SU-DHL-6 (cell line): Measurements from ENCODE around the gene NUDT3.
"Not testable (repeated sequence)": the region's sequence is repeated elsewhere in the genome, so short reads cannot be mapped to it uniquely, and the experiment has no call there.

Source experiments
- H2AFZ ChIP-seq: fragments of 200-600 bp; sonication (generic); 2 replicates; pipeline ENCODE4 v1.6.1; 2014; ENCODE audit warnings: low read depth, mild to moderate bottlenecking, moderate library complexity, mixed read lengths, antibody characterized with exemption, low read length; ENCODE audit not compliant: severe bottlenecking
- H3F3A ChIP-seq: fragments of 200-600 bp; shearing (Covaris generic); 2 replicates; pipeline ENCODE4 v1.6.0; 2016; ENCODE audit warnings: antibody characterized with exemption, mild to moderate bottlenecking; ENCODE audit not compliant: insufficient read depth
- H3K27ac ChIP-seq: fragments of 200-600 bp; sonication (generic); 2 replicates; pipeline ENCODE4 v1.5.1; 2016; ENCODE audit warnings: low read depth, mild to moderate bottlenecking, low read length, moderate library complexity, mixed read lengths
- H3K27me3 ChIP-seq: fragments of 200-600 bp; sonication (generic), shearing (Covaris generic); 2 replicates; pipeline ENCODE4 v1.6.0; 2014; ENCODE audit warnings: mild to moderate bottlenecking, low read length
- H3K36me3 ChIP-seq: fragments of 200-600 bp; sonication (generic); 2 replicates; pipeline ENCODE4 v1.6.1; 2014; ENCODE audit warnings: mild to moderate bottlenecking, low read length, mixed read lengths
- H3K4me2 ChIP-seq: fragments of 300-600, 200-600 bp; shearing (Covaris generic), sonication (generic); 2 replicates; pipeline ENCODE4 v1.6.0; 2014; ENCODE audit warnings: low read length, low read depth, mild to moderate bottlenecking; ENCODE audit not compliant: poor library complexity, severe bottlenecking
- H3K4me3 ChIP-seq: fragments of 200-600 bp; sonication (generic); 2 replicates; pipeline ENCODE4 v1.5.1; 2014; ENCODE audit warnings: antibody characterized with exemption, low read length, mild to moderate bottlenecking, mixed read lengths; ENCODE audit not compliant: insufficient read depth, poor library complexity, severe bottlenecking
- H3K79me2 ChIP-seq: fragments of 200-600 bp; sonication (generic); 2 replicates; pipeline ENCODE4 v1.6.1; 2014; ENCODE audit warnings: mild to moderate bottlenecking, low read length, moderate library complexity; ENCODE audit not compliant: insufficient read depth
- H3K9ac ChIP-seq: fragments of 200-600 bp; sonication (generic); 2 replicates; pipeline ENCODE4 v1.7.0; 2014; ENCODE audit warnings: mild to moderate bottlenecking, low read length
- H3K9me2 ChIP-seq: fragments of 200-600 bp; sonication (generic); replicated peaks from 2 replicates; pipeline ENCODE4 v1.6.1; 2014; ENCODE audit warnings: low read length; ENCODE audit not compliant: insufficient read depth
- H3K9me3 ChIP-seq: fragments of 200-600 bp; sonication (generic); 2 replicates; pipeline ENCODE4 v1.6.1; 2014; ENCODE audit warnings: low read length, mixed read lengths; ENCODE audit not compliant: insufficient read depth
- H4K20me1 ChIP-seq: fragments of 200-600 bp; sonication (generic); 2 replicates; pipeline ENCODE4 v1.6.1; 2014; ENCODE audit warnings: low read depth, mild to moderate bottlenecking, antibody characterized with exemption, low read length, moderate library complexity, mixed read lengths
- CTCF ChIP-seq: fragments of 200-600 bp; sonication (generic); IDR thresholded peaks from one replicate; pipeline ENCODE4 v1.5.1; 2017; ENCODE audit warnings: antibody characterized with exemption, mild to moderate bottlenecking, low read length, moderate library complexity; ENCODE audit not compliant: insufficient read depth, poor library complexity, severe bottlenecking
- EZH2phosphoT487 ChIP-seq: fragments of 200-600 bp; sonication (generic), shearing (Covaris generic); conservative IDR thresholded peaks from 2 replicates; pipeline ENCODE4 v1.6.1; 2018; ENCODE audit warnings: mild to moderate bottlenecking, antibody characterized with exemption, low read length, moderate library complexity, mixed read lengths

Gene NUDT3

GRCh38 chr6:34369385-34369784 is 23.1 kb downstream of the NUDT3 start:
- Histone ChIP-seq H3K9me3 (no peaks in the 10 kb centered on the region), H2AFZ (no peak overlapping the region), H3F3A (peaks cover 14% of the 10 kb centered on the region), H4K20me1 (peaks cover 9% of the 10 kb centered on the region), H3K27ac (no peak overlapping the region), H3K36me3 (peaks cover 4% of the 10 kb centered on the region; the same call in 1 of the 2 replicates), H3K27me3 (no peaks in the 10 kb centered on the region), H3K4me2 (no peak overlapping the region), H3K4me3 (no peak overlapping the region), H3K9me2 (no peaks in the 10 kb centered on the region), H3K9ac (no peak overlapping the region), H3K79me2 (peaks cover 83% of the 10 kb centered on the region)
- TF ChIP-seq EZH2phosphoT487: no peak
- TF ChIP-seq CTCF: no peak

GRCh38 chr6:34366639-34366921 is 25.9 kb downstream of the NUDT3 start:
- H3K9ac ChIP-seq: no peak overlapping the region
- no peak overlapping the region for H3K4me3 ChIP-seq
- no peak overlapping the region for H3K4me2 ChIP-seq
- no peak overlapping the region for H3K27ac ChIP-seq
- no peaks in the 10 kb centered on the region for H3K27me3 ChIP-seq
- H4K20me1 ChIP-seq: peaks cover 7% of the 10 kb centered on the region
- 0 out of 2 replicates have a peak, but pooled peaks cover 14% of the 10 kb centered on the region for H3F3A ChIP-seq
- H2AFZ ChIP-seq: no peak overlapping the region
- H3K9me2 ChIP-seq: no peaks in the 10 kb centered on the region
- no peaks in the 10 kb centered on the region for H3K9me3 ChIP-seq
- peaks cover 4% of the 10 kb centered on the region; the same call in 1 of the 2 replicates for H3K36me3 ChIP-seq
- H3K79me2 ChIP-seq: peaks cover 88% of the 10 kb centered on the region
- TF ChIP-seq CTCF (no peak), EZH2phosphoT487 (no peak)

- H4K20me1 ChIP-seq, H3K27me3 ChIP-seq, H3K9me3 ChIP-seq, H3K4me3 ChIP-seq, H3K9ac ChIP-seq, H3K36me3 ChIP-seq, H3K4me2 ChIP-seq, H2AFZ ChIP-seq, H3K9me2 ChIP-seq, H3K27ac ChIP-seq: not testable (repeated sequence)
- H3K79me2 ChIP-seq: peaks cover 90% of the 10 kb centered on the region
- H3F3A ChIP-seq: 0 out of 2 replicates have a peak, but pooled peaks cover 14% of the 10 kb centered on the region
Observed at GRCh38 chr6:34365781-34366638, 26.5 kb downstream of the NUDT3 start.

- not testable (repeated sequence) for H3K36me3 ChIP-seq, H3K4me2 ChIP-seq, H3K9me2 ChIP-seq, H3K4me3 ChIP-seq, H4K20me1 ChIP-seq, H3K27me3 ChIP-seq, H2AFZ ChIP-seq, H3F3A ChIP-seq, H3K9me3 ChIP-seq, H3K27ac ChIP-seq, H3K9ac ChIP-seq
- peaks cover 90% of the 10 kb centered on the region for H3K79me2 ChIP-seq
Observed at GRCh38 chr6:34363681-34364075, 28.8 kb downstream of the NUDT3 start.
